Measurements from ENCODE around the gene MYO5B.

- no peak for TF ChIP-seq POLR2A (IDR thresholded peaks at IDR 0.05)
- TF ChIP-seq CTCF (IDR thresholded peaks at IDR 0.05), result no peak
These were observed 270.5 kb downstream of the MYO5B start for GRCh38 chr18:49924293-49924983.
